ENCODE data around the gene CBX4.

GRCh38 chr17:79833744-79834564 is 5.3 kb downstream of the CBX4 start:
- TF ChIP-seq CTCF (conservative IDR thresholded peaks at IDR 0.05 in 1 of 2, IDR thresholded peaks at IDR 0.05 in 1 of 2; ENCODE audit: low read depth in 1 of 2, low read length in 2 of 2), result no peak
- TF ChIP-seq EZH2 (IDR thresholded peaks at IDR 0.05; ENCODE audit: low read length, missing control alignments), result no peak

Data from fibroblast of lung (primary cell).